T-cell (primary cell): Measurements from ENCODE around the gene DEXI. TPM values are rescaled to one million over a fixed set of nuclear protein-coding genes. Genes with fewer than 3 reads are reported as not detected.

ENCODE experiments used
- ATAC-seq, 4 experiments: fragments of 200-7000 bp in 3 of 4; fragments of 150-1000 bp in 1 of 4; cut with Tn5 transposase; replicated peaks in 1 of 4; 1 replicate in 3 of 4; 2 replicates in 1 of 4; pipeline ENCODE4 v1.10.0; 2021; ENCODE audit warnings: moderate library complexity in 3 of 4, mild to moderate bottlenecking in 2 of 4, moderate number of reproducible peaks in 1 of 4
- CTCF ChIA-PET, 2 donors: fragments of 300-600 bp; sonication (Branson Sonifier 250); formaldehyde crosslinking; loops; one replicate each; lab custom pipeline; 2022; ENCODE audit warnings: antibody characterized with exemption in 2 of 2; lab: Charles Lee
- POLR2A ChIA-PET, 2 donors: fragments of 300-600 bp; sonication (Branson Sonifier 250); formaldehyde crosslinking; loops; one replicate each; lab custom pipeline; 2022; ENCODE audit warnings: antibody characterized with exemption in 2 of 2; lab: Charles Lee
- DNase-seq, 35 experiments: peaks; one replicate each; pipeline versions ENCODE4 v3.0.0 to v3.0.0-alpha.2; 2013 to 2023
- H3K27ac ChIP-seq: one replicate; pipeline ENCODE4 v1.5.1; 2013; ENCODE audit warnings: low read length
- H3K27me3 ChIP-seq, 2 experiments: replicated peaks in 1 of 2; 1 replicate in 1 of 2; 2 replicates in 1 of 2; pipeline versions ENCODE4 v1.6.1 to v1.7.0; 2013; ENCODE audit warnings: low read length in 1 of 2, mixed read lengths in 1 of 2; ENCODE audit not compliant: control insufficient read depth in 2 of 2, insufficient read depth in 2 of 2; ENCODE audit errors: extremely low read depth in 1 of 2
- H3K36me3 ChIP-seq, 2 donors: 1 replicate in 1 of 2; 2 replicates in 1 of 2; pipeline versions ENCODE4 v1.6.1 to v1.7.0; 2013; ENCODE audit warnings: low read length in 1 of 2; ENCODE audit not compliant: control insufficient read depth in 2 of 2, insufficient read depth in 1 of 2; ENCODE audit errors: extremely low read depth in 1 of 2
- H3K4me1 ChIP-seq, 2 experiments: 1 replicate in 1 of 2; 2 replicates in 1 of 2; pipeline versions ENCODE4 v1.6.1 to v1.7.0; 2013; ENCODE audit warnings: low read length in 2 of 2, mixed read lengths in 1 of 2; ENCODE audit not compliant: insufficient read depth in 2 of 2, control insufficient read depth in 1 of 2; ENCODE audit errors: extremely low read depth in 1 of 2
- H3K4me3 ChIP-seq, 2 donors: 1 replicate in 1 of 2; 2 replicates in 1 of 2; pipeline versions ENCODE4 v1.5.1 to v1.7.0; 2013; ENCODE audit warnings: mild to moderate bottlenecking in 2 of 2, low read length in 1 of 2, moderate library complexity in 1 of 2; ENCODE audit not compliant: control insufficient read depth in 1 of 2; ENCODE audit errors: extremely low read depth in 1 of 2
- H3K9me3 ChIP-seq: 2 replicates; pipeline ENCODE4 v1.7.0; 2013
- H3K27ac Mint-ChIP-seq, 2 donors: one replicate each; pipeline ENCODE4 v1.8.0; 2020 to 2021; ENCODE audit warnings: mild to moderate bottlenecking in 2 of 2, mixed read lengths in 2 of 2
- H3K27me3 Mint-ChIP-seq, 2 donors: one replicate each; pipeline ENCODE4 v1.8.0; 2021 to 2022; ENCODE audit warnings: mixed read lengths in 2 of 2
- H3K36me3 Mint-ChIP-seq: one replicate; pipeline ENCODE4 v1.8.0; 2021; ENCODE audit warnings: mixed read lengths
- H3K4me1 Mint-ChIP-seq, 3 donors: one replicate each; pipeline ENCODE4 v1.8.0; 2020 to 2022; ENCODE audit warnings: mixed read lengths in 3 of 3, mild to moderate bottlenecking in 1 of 3
- H3K4me3 Mint-ChIP-seq, 3 donors: one replicate each; pipeline ENCODE4 v1.8.0; 2020 to 2022; ENCODE audit warnings: mild to moderate bottlenecking in 3 of 3, mixed read lengths in 3 of 3, moderate library complexity in 3 of 3
- H3K9me3 Mint-ChIP-seq, 3 donors: one replicate each; pipeline ENCODE4 v1.8.0; 2020 to 2022; ENCODE audit warnings: mixed read lengths in 3 of 3
- WGBS: methylation state at CpG from one replicate; pipeline ENCODE4 v1.1.5; 2013; ENCODE audit warnings: missing lambda C conversion rate; ENCODE audit not compliant: insufficient coverage; 5-methylcytosine and 5-hydroxymethylcytosine counted together
- total RNA-seq, 35 experiments: library from RNA in 6 of 35; stranded (reverse) in 6 of 35; fragments of 120-200 nt in 1 of 35; gene quantifications; one replicate each; pipeline versions ENCODE4 v1.2.1 to v1.2.4 and lab custom pipeline; 2013 to 2026

Gene DEXI
- total RNA-seq = 10 to 100 TPM; 12.2 to 39.8 (median 34.1) TPM
- total RNA-seq (2013) = 30.1 TPM
- 10.9 to 53.7 (median 36.0) reads per million in 29 experiments for total RNA-seq (lab: John Stamatoyannopoulos, UW)

- Mint-ChIP-seq H3K4me1 (peaks cover 77 to 80% (median 78%) of the 10 kb centered on the region in 3 donors), H3K36me3 (no peaks in the 10 kb centered on the region), H3K27ac (peak within 1 kb of the TSS; percentile 55 to 85), H3K27me3 (no peaks in the 10 kb centered on the region), H3K4me3 (peak within 1 kb of the TSS; percentile 86 to 94 (median 91)), H3K9me3 (no peaks in the 10 kb centered on the region)
- H3K36me3 ChIP-seq = no peaks in the 10 kb centered on the region
- H3K9me3 ChIP-seq = no peaks in the 10 kb centered on the region
- peak within 1 kb of the TSS; percentile 57 for H3K27ac ChIP-seq
- DNase-seq (peak; percentile 85 to 96 (median 92)), ATAC-seq (peak; percentile 83 to 85 (median 84))
- CTCF ChIA-PET = interaction anchor here in 1 of 2 donors (0.5 to 1.3 kb wide), 7 partner anchors 13 to 1125 kb away, joined by 3 to 6 read pairs (median 3); partner anchors contain the start of gene SOCS1
- peaks cover 37 to 72% of the 10 kb centered on the region in 2 experiments for H3K4me1 ChIP-seq
- POLR2A ChIA-PET = interaction anchor here (0.6 to 1.0 kb wide), 2 partner anchors 314 to 524 kb away, joined by 3 read pairs; partner anchors contain the start of gene SOCS1 (in 1 of the 2)
- no peaks in the 10 kb centered on the region for H3K27me3 ChIP-seq
- peak within 1 kb of the TSS; percentile 61 to 64 for H3K4me3 ChIP-seq
- WGBS = 4% methylated on average over 48 of the region's 55 CpGs
Observed at GRCh38 chr16:10942352-10943063, at the start of gene DEXI. Gene DEXI (minus strand): TSS chr16:10942468. CDS start chr16:10942005, 463 bp downstream.

- H3K36me3 Mint-ChIP-seq = peaks cover 48% of the 10 kb centered on the region
- no peaks in the 10 kb centered on the region for H3K27me3 Mint-ChIP-seq
- H3K36me3 ChIP-seq = peaks cover 7 to 12% of the 10 kb centered on the region in 2 donors
- WGBS = 100% methylated on average over 4 of the region's 5 CpGs
- POLR2A ChIA-PET = no interaction called here
- no peak overlapping the region for H3K4me3 Mint-ChIP-seq
- H3K27me3 ChIP-seq = no peaks in the 10 kb centered on the region
- no peak overlapping the region for H3K27ac Mint-ChIP-seq
- ATAC-seq (no peak), DNase-seq (no peak)
- peaks cover 14 to 24% of the 10 kb centered on the region in 2 experiments for H3K4me1 ChIP-seq
- H3K4me3 ChIP-seq = no peak overlapping the region
- H3K9me3 Mint-ChIP-seq = no peaks in the 10 kb centered on the region
- no peak overlapping the region for H3K27ac ChIP-seq
- CTCF ChIA-PET = interaction anchor here in 1 of 2 donors (0.7 kb wide), 1 partner anchor 77 kb away, joined by 3 read pairs; no protein-coding TSS in a partner anchor
- H3K9me3 ChIP-seq = no peaks in the 10 kb centered on the region
- H3K4me1 Mint-ChIP-seq = peaks cover 49 to 66% (median 58%) of the 10 kb centered on the region in 3 donors
Observed at GRCh38 chr16:10990378-10990777, 48.1 kb upstream of the DEXI start.

DNA sequence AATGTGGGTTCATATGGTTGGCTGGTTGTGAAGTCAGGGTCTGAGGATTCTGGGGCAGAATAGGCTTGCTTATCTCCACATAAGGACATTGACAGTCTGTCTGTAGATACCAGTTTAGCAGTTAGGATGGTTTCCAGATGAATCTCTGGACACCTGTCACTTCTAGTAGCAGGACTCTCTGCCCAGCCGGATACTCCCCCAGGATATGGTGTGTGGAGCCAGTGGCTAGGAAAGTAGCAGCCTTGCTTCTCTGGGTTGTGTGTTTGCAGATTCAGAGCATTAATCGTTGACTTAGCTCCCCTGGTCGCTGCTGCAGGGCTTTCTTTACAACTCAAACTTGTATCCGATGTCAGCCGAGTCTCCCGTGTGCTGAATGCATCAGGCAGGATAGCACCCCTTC is 47.3 kb upstream of the DEXI start:
- Histone ChIP-seq H3K27ac (no peak overlapping the region), H3K9me3 (no peaks in the 10 kb centered on the region), H3K4me1 (peaks cover 14 to 24% of the 10 kb centered on the region in 2 experiments), H3K27me3 (no peaks in the 10 kb centered on the region), H3K4me3 (no peak overlapping the region), H3K36me3 (peaks cover 4 to 9% of the 10 kb centered on the region in 2 donors)
- WGBS = 87% methylated on average over 3 of the region's 6 CpGs
- CTCF ChIA-PET = interaction anchor here in 1 of 2 donors (0.7 kb wide), 1 partner anchor 409 kb away, joined by 4 read pairs; no protein-coding TSS in a partner anchor
- Mint-ChIP-seq H3K27ac (peak overlapping the region in 1 of 2 donors; percentile 28), H3K36me3 (peaks cover 43% of the 10 kb centered on the region), H3K4me3 (peak overlapping the region in 1 of 3 donors; percentile 71), H3K4me1 (peaks cover 49 to 66% (median 58%) of the 10 kb centered on the region in 3 donors), H3K9me3 (no peaks in the 10 kb centered on the region), H3K27me3 (no peaks in the 10 kb centered on the region)
- no peak for DNase-seq
- no peak for ATAC-seq
- POLR2A ChIA-PET = no interaction called here

DNA sequence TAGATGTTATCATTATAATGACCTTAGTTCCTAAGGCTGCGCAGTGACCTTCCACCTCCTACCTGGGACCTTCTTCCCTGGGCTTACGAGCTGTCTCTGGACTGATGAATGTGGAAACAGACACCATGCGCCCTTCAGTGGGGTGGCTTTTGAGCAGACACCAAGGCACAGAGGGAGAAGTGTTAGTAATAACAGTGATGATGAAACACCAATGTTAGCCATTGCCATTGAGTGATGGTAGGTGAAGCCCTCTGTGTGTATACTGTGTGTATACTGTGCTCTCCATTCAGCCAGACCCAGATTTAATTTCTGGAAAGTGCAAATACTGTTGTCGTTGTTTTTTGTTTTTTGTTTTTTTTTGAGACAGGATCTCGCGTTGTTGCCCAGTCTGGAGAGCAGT is 46.6 kb upstream of the DEXI start:
- Mint-ChIP-seq H3K27ac (peak overlapping the region in 1 of 2 donors; percentile 81), H3K9me3 (no peaks in the 10 kb centered on the region), H3K4me1 (peaks cover 49 to 66% (median 61%) of the 10 kb centered on the region in 3 donors), H3K36me3 (peaks cover 40% of the 10 kb centered on the region), H3K4me3 (peak overlapping the region in 1 of 3 donors; percentile 71), H3K27me3 (no peaks in the 10 kb centered on the region)
- POLR2A ChIA-PET = no interaction called here
- H3K4me3 ChIP-seq = no peak overlapping the region
- ATAC-seq (no peak), DNase-seq (no peak)
- CTCF ChIA-PET = interaction anchor here in 1 of 2 donors (0.6 to 0.7 kb wide), 2 partner anchors 410 to 729 kb away, joined by 4 to 10 read pairs; no protein-coding TSS in a partner anchor
- H3K4me1 ChIP-seq = peaks cover 14 to 24% of the 10 kb centered on the region in 2 experiments
- no peaks in the 10 kb centered on the region for H3K9me3 ChIP-seq
- H3K27me3 ChIP-seq = no peaks in the 10 kb centered on the region
- H3K27ac ChIP-seq = no peak overlapping the region
- peaks cover 4 to 5% of the 10 kb centered on the region in 2 donors for H3K36me3 ChIP-seq
- WGBS = 89% methylated on average over 1 of the region's 6 CpGs

GRCh38 chr16:10988164-10988803 is 46.0 kb upstream of the DEXI start:
- peak overlapping the region; percentile 3 to 71 (median 51) for H3K4me3 Mint-ChIP-seq
- Histone ChIP-seq H3K4me3 (no peak overlapping the region), H3K27me3 (no peaks in the 10 kb centered on the region), H3K4me1 (peaks cover 14 to 24% of the 10 kb centered on the region in 2 experiments), H3K27ac (no peak overlapping the region), H3K36me3 (peaks cover 0 to 2% of the 10 kb centered on the region in 2 donors), H3K9me3 (no peaks in the 10 kb centered on the region)
- peak overlapping the region; percentile 48 to 81 for H3K27ac Mint-ChIP-seq
- H3K9me3 Mint-ChIP-seq = no peaks in the 10 kb centered on the region
- WGBS = 10% methylated on average over 3 of the region's 7 CpGs
- H3K36me3 Mint-ChIP-seq = peaks cover 38% of the 10 kb centered on the region
- ATAC-seq = peak; percentile 35 to 64 (median 58)
- peaks cover 52 to 66% (median 66%) of the 10 kb centered on the region in 3 donors for H3K4me1 Mint-ChIP-seq
- peak in 8 of 35 experiments; percentile 5 to 40 (median 13) for DNase-seq
- ChIA-PET CTCF (no interaction called here), POLR2A (no interaction called here)
- no peaks in the 10 kb centered on the region for H3K27me3 Mint-ChIP-seq
